ENCODE measurements around the gene CACNA1F.

Gene CACNA1F

DNA sequence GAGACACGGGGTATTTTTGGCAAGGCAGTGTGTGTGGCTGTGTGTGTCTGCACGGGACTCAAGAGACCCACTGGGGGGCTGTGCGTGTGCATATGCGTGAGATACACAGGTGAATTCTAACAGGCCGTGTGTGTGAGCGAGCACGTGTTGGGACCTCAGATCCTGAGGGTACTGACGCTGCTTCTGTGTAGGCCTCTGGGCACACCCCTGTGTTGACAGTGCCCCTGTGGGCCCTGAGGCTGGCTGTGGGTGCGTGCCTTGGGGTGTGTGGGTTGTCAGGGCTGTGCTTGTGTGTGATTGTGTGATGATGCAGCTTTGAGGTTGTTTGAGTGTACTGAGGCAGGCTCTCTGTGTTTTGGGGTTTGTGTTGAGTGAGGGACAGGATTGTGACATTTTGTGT lies 17.4 kb upstream of the CACNA1F start:
- POLR2A ChIA-PET = no interaction called here
- CTCF ChIA-PET = interaction anchor here (1.0 kb wide), 1 partner anchor 14 kb away, joined by 3 read pairs; the partner anchor contains the start of gene FOXP3
- no peak for DNase-seq (ENCODE audit: extremely low spot score)
- TF ChIP-seq, protein P1, sequence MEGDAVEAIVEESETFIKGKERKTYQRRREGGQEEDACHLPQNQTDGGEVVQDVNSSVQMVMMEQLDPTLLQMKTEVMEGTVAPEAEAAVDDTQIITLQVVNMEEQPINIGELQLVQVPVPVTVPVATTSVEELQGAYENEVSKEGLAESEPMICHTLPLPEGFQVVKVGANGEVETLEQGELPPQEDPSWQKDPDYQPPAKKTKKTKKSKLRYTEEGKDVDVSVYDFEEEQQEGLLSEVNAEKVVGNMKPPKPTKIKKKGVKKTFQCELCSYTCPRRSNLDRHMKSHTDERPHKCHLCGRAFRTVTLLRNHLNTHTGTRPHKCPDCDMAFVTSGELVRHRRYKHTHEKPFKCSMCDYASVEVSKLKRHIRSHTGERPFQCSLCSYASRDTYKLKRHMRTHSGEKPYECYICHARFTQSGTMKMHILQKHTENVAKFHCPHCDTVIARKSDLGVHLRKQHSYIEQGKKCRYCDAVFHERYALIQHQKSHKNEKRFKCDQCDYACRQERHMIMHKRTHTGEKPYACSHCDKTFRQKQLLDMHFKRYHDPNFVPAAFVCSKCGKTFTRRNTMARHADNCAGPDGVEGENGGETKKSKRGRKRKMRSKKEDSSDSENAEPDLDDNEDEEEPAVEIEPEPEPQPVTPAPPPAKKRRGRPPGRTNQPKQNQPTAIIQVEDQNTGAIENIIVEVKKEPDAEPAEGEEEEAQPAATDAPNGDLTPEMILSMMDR (IDR thresholded peaks at IDR 0.05; ENCODE audit: control extremely low read depth, extremely low read depth, low read depth, missing control alignments) = no peak

DNA sequence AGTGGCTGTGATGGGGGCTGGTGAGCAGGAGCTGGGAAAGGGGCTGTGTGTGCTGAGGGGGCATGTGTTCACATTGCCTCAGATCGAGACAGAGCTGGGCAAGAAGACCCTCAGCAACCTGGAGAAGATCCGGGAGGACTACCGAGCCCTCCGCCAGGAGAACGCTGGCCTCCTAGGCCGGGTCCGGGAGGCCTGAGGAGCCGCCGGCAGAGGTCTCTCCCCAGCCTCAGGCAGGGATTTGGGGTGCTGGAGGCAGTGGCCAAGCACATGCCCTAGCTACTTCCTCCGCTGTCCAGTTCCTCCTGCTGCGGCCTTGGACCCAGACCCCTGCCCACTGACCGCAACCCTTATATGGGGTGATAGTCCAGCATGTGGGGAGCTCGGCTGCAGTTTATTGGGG lies 16.9 kb upstream of the CACNA1F start:
- no peak for DNase-seq (ENCODE audit: extremely low spot score)
- POLR2A ChIA-PET = no interaction called here
- CTCF ChIA-PET = interaction anchor here (0.8 to 1.0 kb wide), 2 partner anchors 14 to 57 kb away, joined by 3 read pairs; partner anchors contain the start of gene FOXP3
- TF ChIP-seq, protein P1 (IDR thresholded peaks at IDR 0.05; ENCODE audit: control extremely low read depth, extremely low read depth, low read depth, missing control alignments) = no peak

DNA sequence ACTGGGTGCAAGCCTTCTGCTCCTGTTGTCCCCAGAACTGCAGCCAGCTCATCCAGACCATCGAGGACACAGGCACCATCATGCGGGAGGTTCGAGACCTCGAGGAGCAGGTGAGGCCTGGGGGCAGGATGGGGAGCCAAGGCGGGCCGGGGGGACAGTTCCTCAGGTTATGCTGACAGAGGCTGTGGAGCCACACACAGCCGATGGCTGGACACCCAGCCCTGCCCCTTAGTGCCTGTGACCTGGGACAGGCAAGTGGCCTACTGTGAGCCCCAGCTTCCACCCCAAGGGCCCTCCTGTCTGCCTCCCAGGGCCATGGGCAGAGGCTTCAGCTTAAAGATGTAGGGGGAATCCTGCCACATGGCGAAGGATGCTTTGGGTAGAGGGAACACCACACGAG lies 16.5 kb upstream of the CACNA1F start:
- TF ChIP-seq, protein P1 (IDR thresholded peaks at IDR 0.05; ENCODE audit: control extremely low read depth, extremely low read depth, low read depth, missing control alignments) = no peak
- DNase-seq (ENCODE audit: extremely low spot score) = no peak
- CTCF ChIA-PET = interaction anchor here (0.8 to 1.0 kb wide), 2 partner anchors 15 to 57 kb away, joined by 3 read pairs; partner anchors contain the start of gene FOXP3
- POLR2A ChIA-PET = no interaction called here

DNA sequence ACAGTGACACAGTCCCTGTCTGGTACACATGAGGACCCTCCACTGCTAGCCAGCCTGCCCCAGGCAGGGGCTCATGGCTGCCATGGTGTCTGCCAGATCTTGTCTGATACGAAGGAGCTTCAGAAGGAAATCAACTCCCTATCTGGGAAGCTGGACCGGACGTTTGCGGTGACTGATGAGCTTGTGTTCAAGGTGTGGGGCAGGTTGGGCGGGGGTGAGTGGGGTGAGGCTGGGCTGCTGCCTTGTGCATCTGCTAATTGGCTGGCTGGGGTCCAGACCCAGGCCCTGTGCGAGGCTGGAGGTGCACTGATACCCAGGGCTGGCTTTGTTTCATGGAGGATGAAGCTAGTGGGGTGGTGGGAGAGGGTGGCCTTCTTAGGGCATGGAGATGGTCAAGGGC lies 15.9 kb upstream of the CACNA1F start:
- ChIA-PET POLR2A (interaction anchor here (0.6 kb wide), 1 partner anchor 9 kb away, joined by 5 read pairs; no protein-coding TSS in a partner anchor), CTCF (no interaction called here)
- no peak for DNase-seq (ENCODE audit: extremely low spot score)
- TF ChIP-seq, protein P1 (IDR thresholded peaks at IDR 0.05; ENCODE audit: control extremely low read depth, extremely low read depth, low read depth, missing control alignments) = no peak

DNA sequence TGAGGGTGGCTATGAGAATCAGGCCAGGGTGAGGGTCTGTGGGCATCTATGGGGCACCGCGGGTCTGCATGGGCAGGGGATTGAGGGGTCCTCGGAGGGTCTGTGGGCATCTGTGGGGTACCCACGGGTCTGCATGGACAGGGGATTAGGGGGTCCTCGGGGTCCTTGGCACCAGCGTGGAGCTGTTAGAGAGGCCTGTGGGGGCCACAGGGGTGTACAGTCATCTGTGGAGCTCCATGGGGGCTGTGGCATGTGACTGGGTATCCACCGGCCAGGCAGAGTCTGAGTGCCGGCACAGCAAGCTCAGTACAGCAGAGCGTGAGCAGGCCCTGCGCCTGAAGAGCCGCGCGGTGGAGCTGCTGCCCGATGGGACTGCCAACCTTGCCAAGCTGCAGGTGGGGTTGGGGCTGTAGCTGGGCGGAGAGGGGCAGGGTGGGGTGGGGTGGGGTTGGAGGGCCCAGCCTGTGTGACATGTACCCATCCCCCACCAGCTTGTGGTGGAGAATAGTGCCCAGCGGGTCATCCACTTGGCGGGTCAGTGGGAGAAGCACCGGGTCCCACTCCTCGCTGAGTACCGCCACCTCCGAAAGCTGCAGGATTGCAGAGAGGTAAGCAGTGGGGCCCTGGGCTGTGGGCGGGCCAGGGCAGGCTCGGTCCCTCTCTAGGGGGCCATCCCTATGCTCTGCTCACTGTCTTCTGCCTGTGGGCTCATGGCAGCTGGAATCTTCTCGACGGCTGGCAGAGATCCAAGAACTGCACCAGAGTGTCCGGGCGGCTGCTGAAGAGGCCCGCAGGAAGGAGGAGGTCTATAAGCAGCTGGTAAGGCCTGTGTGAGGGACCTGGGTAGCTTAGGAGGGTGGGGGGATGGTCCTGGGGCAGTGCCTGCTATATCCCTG lies 15.0 kb upstream of the CACNA1F start:
- CTCF ChIA-PET = interaction anchor here (1.0 kb wide), 1 partner anchor 19 kb away, joined by 3 read pairs; no protein-coding TSS in a partner anchor

DNA sequence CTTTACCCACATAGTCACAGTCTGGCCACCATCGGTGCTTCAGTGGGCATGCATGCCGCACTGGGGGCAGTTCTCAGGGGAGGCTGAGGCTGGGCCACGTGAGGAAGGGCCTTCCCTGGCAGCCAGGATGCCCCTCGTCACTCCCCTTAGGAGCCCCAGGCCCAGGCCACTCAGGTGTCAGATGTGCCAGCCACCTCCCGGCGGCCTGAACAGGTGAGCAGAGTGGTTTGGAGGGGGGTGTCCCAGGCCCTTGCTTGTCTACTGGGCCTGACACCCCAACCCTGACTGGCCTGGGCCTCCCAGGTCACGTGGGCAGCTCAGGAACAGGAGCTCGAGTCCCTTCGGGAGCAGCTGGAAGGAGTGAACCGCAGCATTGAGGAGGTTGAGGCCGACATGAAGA lies 14.2 kb upstream of the CACNA1F start:
- DNase-seq (ENCODE audit: extremely low spot score) = no peak
- CTCF ChIA-PET = interaction anchor here (1.0 kb wide), 1 partner anchor 18 kb away, joined by 3 read pairs; no protein-coding TSS in a partner anchor
- TF ChIP-seq, protein P1 (IDR thresholded peaks at IDR 0.05; ENCODE audit: control extremely low read depth, extremely low read depth, low read depth, missing control alignments) = no peak
- POLR2A ChIA-PET = no interaction called here

More for the DNA sequence above, 15.0 kb upstream of the CACNA1F start:
- POLR2A ChIA-PET = interaction anchor here (0.6 kb wide), 1 partner anchor 10 kb away, joined by 5 read pairs; no protein-coding TSS in a partner anchor
- TF ChIP-seq, protein P1 (IDR thresholded peaks at IDR 0.05; ENCODE audit: control extremely low read depth, extremely low read depth, low read depth, missing control alignments) = no peak
- DNase-seq (ENCODE audit: extremely low spot score) = no peak
